ENCODE data around the gene MAD1L1. TPM values are rescaled to one million over a fixed set of nuclear protein-coding genes. Genes with fewer than 3 reads are reported as not detected.

Gene MAD1L1
- total and polyA plus RNA-seq, 2 of the 13 experiments (the other 11 are each of a cell fraction or from before 2014, with no cell fraction given): 17.4 to 64.7 TPM

DNA sequence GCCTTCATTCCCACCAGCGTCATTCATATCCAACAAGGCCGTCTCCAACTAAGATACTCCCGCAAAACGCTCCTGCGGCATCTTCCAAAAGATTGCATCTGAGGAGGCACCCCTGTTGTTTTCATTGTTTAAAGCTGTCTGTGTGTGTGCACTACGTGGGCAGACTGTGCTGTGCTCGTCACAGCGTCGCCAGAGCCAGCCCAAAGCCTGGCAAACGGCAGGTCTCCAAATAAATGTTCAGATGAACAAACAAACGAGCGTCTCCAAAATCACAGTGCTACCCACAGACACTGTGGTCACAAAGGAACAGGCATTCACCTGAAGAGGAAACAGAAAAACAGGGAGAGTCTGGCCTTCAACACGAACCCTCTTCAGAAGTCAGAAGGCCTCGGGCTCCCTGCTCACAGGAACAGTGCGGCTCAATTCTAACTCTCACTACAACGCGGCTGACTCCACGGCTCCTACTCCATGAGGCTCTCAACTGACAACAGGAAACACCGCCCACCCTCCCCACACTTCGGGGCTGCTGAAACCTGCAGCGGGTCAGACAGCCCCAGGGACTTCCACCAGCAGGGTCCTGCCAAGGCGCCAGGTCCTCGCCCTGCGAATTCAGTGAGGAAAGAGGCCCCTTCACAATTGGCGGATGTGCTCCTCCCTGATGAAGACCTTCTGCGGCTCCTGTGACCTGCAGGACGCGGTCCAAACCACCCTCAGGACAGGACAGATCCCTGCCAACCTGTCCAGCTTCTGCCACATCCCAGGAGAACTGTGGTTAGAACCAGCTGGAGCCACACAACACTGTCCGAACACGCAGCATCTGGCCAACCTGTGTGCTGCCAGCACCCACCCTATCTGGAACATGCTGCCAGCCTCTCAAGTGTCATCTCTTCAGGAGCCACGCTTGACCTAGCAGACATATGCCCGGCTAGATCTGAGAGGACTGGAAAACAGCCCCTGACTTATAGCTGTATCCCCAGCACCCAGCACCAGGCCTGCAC lies 36.1 kb downstream of the MAD1L1 start:
- WGBS (ENCODE audit: low lambda C conversion rate): 98% methylated on average over 25 of the region's 32 CpGs
- FAIRE-seq (no peak), DNase-seq (ENCODE audit: low spot score) (no peak), ATAC-seq (no peak)
- H3K27ac ChIP-seq (ENCODE audit: extremely low read length, insufficient read depth, low read length): no peak overlapping the region
- peaks cover 37 to 53% of the 10 kb centered on the region in 2 experiments; a peak in 4 of 5 replicates for H3K36me3 ChIP-seq (replicated peaks in 1 of 2; ENCODE audit: control insufficient read depth in 1 of 2, insufficient read depth in 2 of 2, low read length in 2 of 2)
- H3K4me3 ChIP-seq (replicated peaks in 1 of 3; ENCODE audit: insufficient read depth in 1 of 3, low read depth in 2 of 3, low read length in 3 of 3): no peak overlapping the region
- no peak overlapping the region for H2AFZ ChIP-seq (ENCODE audit: low read length)
- no peak overlapping the region for H3K4me2 ChIP-seq (ENCODE audit: low read depth, low read length)
- peaks cover 8% of the 10 kb centered on the region for H3K79me2 ChIP-seq (ENCODE audit: insufficient read depth, low read length)
- H3K27me3 ChIP-seq (ENCODE audit: control insufficient read depth in 1 of 2, insufficient read depth in 2 of 2, low read length in 2 of 2): no peaks in the 10 kb centered on the region
- H3K9ac ChIP-seq (ENCODE audit: insufficient read depth, low read depth, low read length): no peak overlapping the region
- peaks cover 8% of the 10 kb centered on the region for H3K9me3 ChIP-seq (ENCODE audit: low read length)
- H4K20me1 ChIP-seq (ENCODE audit: insufficient read depth, low read length): no peaks in the 10 kb centered on the region
- in situ Hi-C loops (cut with HindIII; ENCODE audit: extremely low pct_ligation_motif_present, low pct_unique_long_range_greater_than_20kb): no loop called here
- POLR2A ChIA-PET: no interaction called here
- intact Hi-C loops (cut with micrococcal nuclease; ENCODE audit: unreplicated experiment): loop anchor here (5.0 kb wide), 1 partner anchor 89 kb away; no protein-coding TSS in a partner anchor
- TF ChIP-seq, protein P1, sequence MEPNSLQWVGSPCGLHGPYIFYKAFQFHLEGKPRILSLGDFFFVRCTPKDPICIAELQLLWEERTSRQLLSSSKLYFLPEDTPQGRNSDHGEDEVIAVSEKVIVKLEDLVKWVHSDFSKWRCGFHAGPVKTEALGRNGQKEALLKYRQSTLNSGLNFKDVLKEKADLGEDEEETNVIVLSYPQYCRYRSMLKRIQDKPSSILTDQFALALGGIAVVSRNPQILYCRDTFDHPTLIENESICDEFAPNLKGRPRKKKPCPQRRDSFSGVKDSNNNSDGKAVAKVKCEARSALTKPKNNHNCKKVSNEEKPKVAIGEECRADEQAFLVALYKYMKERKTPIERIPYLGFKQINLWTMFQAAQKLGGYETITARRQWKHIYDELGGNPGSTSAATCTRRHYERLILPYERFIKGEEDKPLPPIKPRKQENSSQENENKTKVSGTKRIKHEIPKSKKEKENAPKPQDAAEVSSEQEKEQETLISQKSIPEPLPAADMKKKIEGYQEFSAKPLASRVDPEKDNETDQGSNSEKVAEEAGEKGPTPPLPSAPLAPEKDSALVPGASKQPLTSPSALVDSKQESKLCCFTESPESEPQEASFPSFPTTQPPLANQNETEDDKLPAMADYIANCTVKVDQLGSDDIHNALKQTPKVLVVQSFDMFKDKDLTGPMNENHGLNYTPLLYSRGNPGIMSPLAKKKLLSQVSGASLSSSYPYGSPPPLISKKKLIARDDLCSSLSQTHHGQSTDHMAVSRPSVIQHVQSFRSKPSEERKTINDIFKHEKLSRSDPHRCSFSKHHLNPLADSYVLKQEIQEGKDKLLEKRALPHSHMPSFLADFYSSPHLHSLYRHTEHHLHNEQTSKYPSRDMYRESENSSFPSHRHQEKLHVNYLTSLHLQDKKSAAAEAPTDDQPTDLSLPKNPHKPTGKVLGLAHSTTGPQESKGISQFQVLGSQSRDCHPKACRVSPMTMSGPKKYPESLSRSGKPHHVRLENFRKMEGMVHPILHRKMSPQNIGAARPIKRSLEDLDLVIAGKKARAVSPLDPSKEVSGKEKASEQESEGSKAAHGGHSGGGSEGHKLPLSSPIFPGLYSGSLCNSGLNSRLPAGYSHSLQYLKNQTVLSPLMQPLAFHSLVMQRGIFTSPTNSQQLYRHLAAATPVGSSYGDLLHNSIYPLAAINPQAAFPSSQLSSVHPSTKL (CRISPR knock-in tag; IDR thresholded peaks at IDR 0.05): no peak
- no peak for TF ChIP-seq ZFP36L1 (CRISPR knock-in tag; IDR thresholded peaks at IDR 0.05)
- no peak for TF ChIP-seq ZNF546 (CRISPR knock-in tag; conservative IDR thresholded peaks at IDR 0.05)
- TF ChIP-seq ZNF747 (CRISPR knock-in tag; IDR thresholded peaks at IDR 0.05; ENCODE audit: borderline replicate concordance): no peak
- no peak for TF ChIP-seq REXO4 (CRISPR knock-in tag; IDR thresholded peaks at IDR 0.05; ENCODE audit: borderline replicate concordance)
- no peak for TF ChIP-seq MEF2D (CRISPR knock-in tag; IDR thresholded peaks at IDR 0.05)
- no peak for TF ChIP-seq ZNF333 (CRISPR knock-in tag; IDR thresholded peaks at IDR 0.05; ENCODE audit: borderline replicate concordance)
- no peak for TF ChIP-seq ZNF703 (CRISPR knock-in tag; IDR thresholded peaks at IDR 0.05; ENCODE audit: borderline replicate concordance)
- TF ChIP-seq JUN (CRISPR knock-in tag; IDR thresholded peaks at IDR 0.05): no peak
- TF ChIP-seq SMAD3 (CRISPR knock-in tag; IDR thresholded peaks at IDR 0.05): no peak
- TF ChIP-seq ZNF33A (CRISPR knock-in tag; IDR thresholded peaks at IDR 0.05; ENCODE audit: borderline replicate concordance): no peak
- no TSS peak for BruUV-seq (replicated peaks)
- 0 out of 2 replicates have a peak, but pooled peaks cover 8% of the 10 kb centered on the region for H3K4me1 ChIP-seq (ENCODE audit: insufficient read depth, low read length)
- CTCF ChIA-PET (ENCODE audit: low intra/inter-chr PET ratio, low total read pairs): no interaction called here

Measured in HepG2 (cell line).